ENCODE measurements around the gene BTN2A1.
"Not testable (repeated sequence)": the region's sequence is repeated elsewhere in the genome, so short reads cannot be mapped to it uniquely, and the experiment has no call there.

The BTN2A1 gene

DNA sequence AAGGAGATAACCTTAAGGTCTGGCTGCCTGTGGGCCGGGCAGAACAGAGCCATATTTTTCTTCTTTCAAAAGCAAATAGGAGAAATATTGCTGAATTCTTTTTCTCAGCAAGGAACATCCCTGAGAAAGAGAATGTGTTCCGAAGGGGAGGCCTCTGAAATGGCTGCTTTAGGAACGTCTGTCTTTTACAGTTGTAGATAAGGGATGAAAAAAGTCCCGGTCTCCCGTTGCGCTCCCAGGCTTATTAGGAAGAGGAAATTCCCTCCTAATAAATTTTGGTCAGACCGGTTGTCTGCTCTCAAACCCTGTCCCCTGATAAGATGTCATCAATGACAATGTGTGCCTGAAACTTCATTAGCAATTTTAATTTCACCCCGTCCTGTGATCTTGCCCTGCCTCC, 24.1 kb upstream of the BTN2A1 start:
- not testable (repeated sequence) for DNase-seq

- DNase-seq, result no peak
These were observed 21.7 kb upstream of the BTN2A1 start for GRCh38 chr6:26436018-26436417.

DNA sequence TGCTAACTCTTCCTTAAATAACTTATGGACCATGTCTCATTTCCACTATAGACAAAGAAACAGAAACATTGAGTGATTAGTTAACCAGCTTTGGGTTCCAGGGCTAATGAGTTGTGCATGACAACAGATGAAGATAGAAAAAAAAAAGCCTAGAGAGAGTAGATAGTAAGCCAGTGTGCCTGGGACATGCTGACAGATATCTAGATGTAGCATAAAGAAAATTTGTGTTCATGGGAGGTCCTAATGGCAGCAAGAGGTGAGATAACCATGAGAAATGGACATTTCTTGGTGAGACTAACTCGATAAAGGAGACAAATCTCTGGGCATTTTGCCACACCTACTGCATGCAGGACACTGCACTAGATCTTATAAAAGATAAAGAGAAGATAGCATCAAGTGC, 20.2 kb upstream of the BTN2A1 start:
- no peak for DNase-seq

- no peak for DNase-seq
These were observed 19.8 kb upstream of the BTN2A1 start for GRCh38 chr6:26438000-26438399.

- no peak for DNase-seq
These were observed 18.3 kb upstream of the BTN2A1 start for GRCh38 chr6:26439151-26440125.

DNA sequence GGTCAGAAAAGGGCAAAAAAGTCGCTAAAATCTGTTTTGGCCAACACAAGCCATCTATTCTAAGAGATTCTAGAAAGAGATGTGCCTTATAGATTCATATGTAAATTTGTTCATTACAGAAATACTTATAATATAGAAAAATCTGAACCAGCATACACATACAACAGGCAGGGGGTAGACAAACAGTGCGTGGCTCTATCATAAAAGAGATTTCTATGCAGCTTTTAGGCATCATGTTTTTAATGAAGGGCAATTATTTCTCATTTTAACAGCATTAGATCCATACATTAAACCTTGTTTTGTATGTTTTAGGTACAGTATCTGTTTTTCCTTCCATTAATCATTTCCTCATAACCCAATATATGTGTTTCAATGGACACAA, 16.8 kb upstream of the BTN2A1 start:
- DNase-seq, result no peak

DNA sequence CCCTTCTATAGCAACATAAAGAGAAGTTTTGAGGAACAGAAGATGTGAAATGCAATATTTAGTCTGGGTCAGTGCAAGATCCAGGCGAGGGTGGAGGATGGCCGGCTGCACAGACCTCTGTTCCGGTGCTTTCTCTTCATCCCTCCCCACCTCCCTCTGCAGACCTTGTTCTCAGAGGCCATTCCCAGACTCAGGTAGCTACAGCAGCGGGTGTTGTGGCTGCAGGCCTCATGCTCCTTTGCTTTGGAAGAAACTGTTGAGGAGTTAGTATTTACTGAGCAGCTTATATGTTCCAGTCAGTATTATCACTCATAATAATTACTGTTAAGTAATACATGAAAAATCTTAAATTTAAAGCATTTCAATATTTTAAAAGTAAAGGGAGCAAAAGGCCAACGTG, 15.8 kb upstream of the BTN2A1 start:
- DNase-seq, result no peak

GRCh38 chr6:26445934-26446667, 11.7 kb upstream of the BTN2A1 start:
- DNase-seq, result no peak

DNA sequence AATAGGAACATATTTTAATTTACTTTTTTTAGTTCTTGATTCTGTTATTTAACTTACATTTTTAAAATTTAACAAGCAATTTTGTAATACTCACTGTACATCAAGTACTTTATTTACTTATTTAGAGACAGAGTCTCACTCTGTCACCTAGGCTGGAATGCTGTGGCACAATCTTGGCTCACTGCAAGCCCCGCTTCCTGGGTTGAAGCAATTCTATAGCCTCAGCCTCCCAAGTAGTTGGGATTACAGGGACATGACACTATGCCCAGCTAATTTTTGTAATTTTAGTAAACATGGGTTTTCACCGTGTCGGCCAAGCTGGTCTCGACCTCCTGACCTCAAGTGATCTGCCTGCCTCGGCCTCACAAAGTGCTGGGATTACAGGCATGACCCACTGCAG, 10.5 kb upstream of the BTN2A1 start:
- no peak for DNase-seq

GRCh38 chr6:26450240-26450639, 7.5 kb upstream of the BTN2A1 start:
- DNase-seq, result no peak

- DNase-seq, result no peak
These were observed 5.0 kb upstream of the BTN2A1 start for GRCh38 chr6:26452631-26453235.

GRCh38 chr6:26454631-26455030, 3.1 kb upstream of the BTN2A1 start:
- no peak for DNase-seq

GRCh38 chr6:26455357-26455970, 2.3 kb upstream of the BTN2A1 start:
- no peak for DNase-seq

- no peak for DNase-seq
These were observed 420 bp upstream of the BTN2A1 start for GRCh38 chr6:26457264-26457805.

DNA sequence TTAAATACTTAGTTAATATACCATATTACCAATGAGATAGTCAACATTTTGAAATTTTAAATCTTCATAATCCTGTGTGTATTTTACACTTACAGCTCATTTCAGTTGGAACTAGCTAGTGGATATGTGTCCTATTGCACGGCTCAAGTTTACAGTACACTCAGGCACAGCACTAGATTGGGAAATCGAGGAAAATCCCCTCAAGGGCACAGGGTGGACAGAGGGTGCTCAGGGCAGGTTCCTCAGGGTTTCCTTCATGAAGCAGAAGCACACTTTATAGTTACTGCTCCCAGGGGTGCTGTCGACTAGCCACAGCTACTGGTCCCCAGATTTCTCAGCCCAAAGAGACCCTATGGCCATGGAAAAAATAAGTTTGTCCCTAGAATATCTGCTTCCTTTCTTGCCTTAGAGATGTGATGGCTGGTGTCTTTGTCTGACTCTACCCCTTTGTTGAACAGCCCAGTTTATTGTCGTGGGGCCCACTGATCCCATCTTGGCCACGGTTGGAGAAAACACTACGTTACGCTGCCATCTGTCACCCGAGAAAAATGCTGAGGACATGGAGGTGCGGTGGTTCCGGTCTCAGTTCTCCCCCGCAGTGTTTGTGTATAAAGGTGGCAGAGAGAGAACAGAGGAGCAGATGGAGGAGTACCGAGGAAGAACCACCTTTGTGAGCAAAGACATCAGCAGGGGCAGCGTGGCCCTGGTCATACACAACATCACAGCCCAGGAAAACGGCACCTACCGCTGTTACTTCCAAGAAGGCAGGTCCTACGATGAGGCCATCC, 1.5 kb downstream of the BTN2A1 start:
- no peak for DNase-seq

- not testable (repeated sequence) for DNase-seq
These were observed 3.6 kb downstream of the BTN2A1 start for GRCh38 chr6:26461353-26461752.

GRCh38 chr6:26464014-26464413, 6.3 kb downstream of the BTN2A1 start:
- DNase-seq, result no peak

- no peak for DNase-seq
These were observed 6.8 kb downstream of the BTN2A1 start for GRCh38 chr6:26464416-26465131.

DNA sequence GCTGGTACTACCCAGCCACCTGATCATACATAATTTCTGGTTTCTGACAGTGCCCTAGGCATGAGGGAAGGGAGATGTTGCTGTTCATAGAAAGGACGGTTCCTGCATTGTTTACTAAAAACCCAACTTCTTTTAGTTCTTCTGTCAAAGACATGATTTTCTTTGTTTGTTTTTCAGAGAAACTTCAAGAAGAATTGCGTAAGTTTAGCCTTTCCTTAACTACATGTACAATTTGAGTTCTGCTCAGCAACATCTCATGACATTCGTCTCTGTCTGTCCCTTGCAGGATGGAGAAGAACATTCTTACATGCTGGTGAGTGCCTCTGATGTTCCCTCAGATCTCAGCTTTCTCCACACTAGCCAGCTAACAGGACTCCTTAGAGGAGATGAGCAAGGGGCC, 8.0 kb downstream of the BTN2A1 start:
- DNase-seq, result no peak

DNA sequence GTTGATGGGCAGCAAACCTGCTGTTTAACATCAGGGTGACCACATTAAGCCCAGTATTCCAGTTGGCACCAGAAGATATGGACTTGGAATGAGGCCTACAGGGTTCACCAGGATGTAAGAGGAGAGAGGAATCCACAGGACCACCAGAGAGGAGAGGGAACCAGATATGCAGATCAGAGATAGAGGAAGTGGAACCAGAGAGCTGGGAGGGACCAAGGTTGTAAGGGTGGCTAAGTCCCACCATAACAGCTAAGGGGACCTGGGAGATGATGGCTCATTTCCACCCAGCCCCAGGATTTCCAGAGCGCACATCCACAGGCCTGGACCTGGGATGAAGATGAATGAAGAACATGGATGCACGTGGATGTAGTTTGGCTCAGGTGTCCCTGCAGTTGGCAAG, 11.1 kb downstream of the BTN2A1 start:
- no peak for DNase-seq

DNA sequence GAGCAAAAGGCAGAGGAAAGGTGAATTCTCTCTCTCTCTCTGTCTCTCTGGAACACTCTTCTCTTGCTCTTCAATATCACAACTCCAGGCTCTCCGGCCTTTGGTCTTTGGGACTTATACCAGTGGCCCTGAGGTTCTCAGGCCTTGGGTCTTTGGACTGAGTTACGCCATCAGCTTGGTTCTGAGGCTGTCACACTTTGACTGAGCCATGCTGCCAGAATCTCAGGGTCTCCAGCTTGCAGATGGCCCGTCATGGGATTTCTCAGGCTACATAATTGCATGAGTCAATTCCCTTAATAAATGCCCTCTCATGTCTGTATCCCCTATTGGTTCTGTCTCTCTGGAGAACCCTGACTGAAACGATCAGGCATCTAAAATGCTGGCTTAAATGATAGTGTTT, 12.9 kb downstream of the BTN2A1 start:
- no peak for DNase-seq

Measured in amniotic stem cell (primary cell).